HG03060 (cell line): ENCODE data around the gene FAM90A26.
"Not testable (repeated sequence)": the region's sequence is repeated elsewhere in the genome, so short reads cannot be mapped to it uniquely, and the experiment has no call there.

Experiments
- ATAC-seq: cut with Tn5 transposase; IDR thresholded peaks from one replicate; pipeline ENCODE4 v1.9.1; 2021; ENCODE audit warnings: low read depth, moderate number of reproducible peaks; ENCODE audit not compliant: unreplicated experiment

Gene FAM90A26

DNA sequence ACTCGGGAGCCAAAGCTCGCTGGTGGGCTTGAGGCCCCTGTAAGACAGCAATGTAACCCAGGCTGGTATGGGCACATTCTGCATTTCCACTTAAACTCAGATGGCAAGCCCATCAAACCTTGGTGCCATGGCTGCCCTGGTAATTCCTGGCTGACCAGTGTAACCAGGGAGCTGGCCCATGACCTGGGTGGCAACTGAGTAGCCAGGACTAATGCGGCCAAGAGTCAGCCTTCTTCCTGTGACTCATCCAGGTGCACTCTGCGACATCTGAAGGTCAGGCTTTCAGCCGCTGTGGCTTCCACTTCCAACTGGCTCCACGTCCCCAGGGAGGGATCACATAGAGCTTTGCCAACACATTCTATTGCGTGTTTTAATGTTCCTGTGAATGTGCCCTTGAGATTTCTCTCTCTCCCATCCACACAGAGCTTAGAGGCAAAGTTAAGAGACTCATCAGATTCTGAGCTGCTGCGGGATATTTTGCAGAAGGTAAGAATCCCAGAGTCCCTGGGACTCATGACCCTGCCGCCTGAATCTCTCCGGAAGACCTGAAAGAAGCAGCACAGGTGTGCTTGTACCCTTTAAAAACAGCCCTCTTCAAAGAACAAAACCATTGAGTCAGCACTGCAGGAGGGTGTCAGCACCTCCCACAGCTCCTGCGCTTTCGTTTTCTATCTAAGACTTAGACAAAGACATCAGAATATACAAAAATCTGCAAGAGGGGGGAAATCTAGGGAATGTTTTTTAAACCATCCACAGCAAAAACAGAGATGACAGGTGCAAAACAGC, 14.9 kb upstream of the FAM90A26 start:
- ATAC-seq = not testable (repeated sequence)

DNA sequence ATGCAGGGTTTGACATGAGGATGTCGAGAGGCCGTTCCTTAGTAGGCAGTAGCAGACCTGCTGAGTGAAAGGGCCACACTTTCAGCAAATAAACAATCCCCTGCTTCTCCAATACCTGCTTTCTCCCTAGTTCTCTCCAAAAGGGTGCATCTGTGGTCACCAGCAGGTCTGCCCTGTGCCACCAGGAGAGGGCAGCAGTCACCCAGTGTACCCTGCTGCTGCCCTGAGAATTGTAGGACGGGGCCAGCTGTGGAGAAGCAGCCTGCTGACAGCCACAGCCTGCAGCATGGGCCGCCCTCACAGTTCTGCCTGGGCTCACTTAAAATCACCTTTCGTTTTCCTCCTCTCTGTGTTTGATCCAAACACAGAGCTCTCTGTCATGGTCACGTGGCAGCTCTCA, 11.8 kb upstream of the FAM90A26 start:
- ATAC-seq = not testable (repeated sequence)

DNA sequence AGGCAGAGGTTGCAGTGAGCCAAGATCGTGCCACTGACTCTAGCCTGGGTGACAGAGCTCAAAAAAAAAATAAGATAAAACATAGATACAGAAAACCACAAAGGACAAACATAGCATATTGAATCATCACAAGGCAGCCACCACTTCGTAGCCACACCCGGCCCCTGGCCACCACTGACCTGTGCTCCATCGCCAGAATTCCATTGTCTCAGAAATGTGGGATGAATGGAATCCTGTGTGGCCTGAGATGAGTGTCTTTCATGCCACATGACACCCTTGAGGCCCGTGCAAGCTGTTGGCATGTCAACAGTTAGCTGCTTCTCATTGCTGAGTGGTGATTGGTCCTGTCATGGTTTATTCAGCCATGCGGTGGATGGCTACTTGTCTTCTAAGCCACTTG, 10.2 kb upstream of the FAM90A26 start:
- not testable (repeated sequence) for ATAC-seq

DNA sequence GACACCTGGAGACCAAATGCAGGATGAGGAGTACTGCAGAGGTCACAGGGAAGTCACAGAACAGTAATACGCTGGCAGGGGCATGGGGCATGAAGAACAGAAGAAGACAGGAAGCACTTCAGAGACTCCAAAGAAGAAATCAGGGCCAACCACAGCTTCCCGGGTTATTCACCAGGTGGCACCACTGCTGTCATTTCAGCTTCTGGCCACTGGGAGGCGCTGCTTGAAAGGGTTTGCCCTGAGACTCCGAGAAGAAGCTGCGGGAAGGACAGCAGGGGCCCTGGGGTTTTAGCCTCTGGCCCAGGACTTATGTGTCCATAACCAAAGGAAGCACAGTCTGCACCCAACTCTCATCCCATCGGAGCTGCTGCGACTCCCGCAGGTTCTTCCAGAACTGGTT, 4.2 kb upstream of the FAM90A26 start:
- ATAC-seq = not testable (repeated sequence)

DNA sequence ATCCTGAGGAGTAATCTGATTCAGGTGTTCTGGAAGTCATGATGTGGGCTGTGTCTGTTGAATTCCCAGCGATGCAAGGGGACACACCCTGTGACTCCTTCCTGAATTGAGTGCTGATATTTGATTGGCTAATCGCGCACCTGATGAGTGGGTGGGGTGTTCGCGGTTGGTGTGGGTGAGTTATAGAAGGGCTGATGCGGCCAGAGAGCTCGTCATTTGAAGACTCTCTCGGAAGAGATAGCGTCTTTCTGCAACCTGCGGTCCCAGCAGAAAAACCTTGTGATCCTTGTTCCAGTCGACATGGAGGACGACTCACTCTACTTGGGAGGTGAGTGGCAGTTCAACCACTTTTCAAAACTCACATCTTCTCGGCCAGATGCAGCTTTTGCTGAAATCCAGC, 40.1 kb downstream of the FAM90A26 start, which contains the start of gene USP17L10:
Gene USP17L10, plus strand, starts transcription at position 301 of the 400 bp plus-strand sequence. Its CDS starts 0 bp downstream, at position 301.
- ATAC-seq = not testable (repeated sequence)

DNA sequence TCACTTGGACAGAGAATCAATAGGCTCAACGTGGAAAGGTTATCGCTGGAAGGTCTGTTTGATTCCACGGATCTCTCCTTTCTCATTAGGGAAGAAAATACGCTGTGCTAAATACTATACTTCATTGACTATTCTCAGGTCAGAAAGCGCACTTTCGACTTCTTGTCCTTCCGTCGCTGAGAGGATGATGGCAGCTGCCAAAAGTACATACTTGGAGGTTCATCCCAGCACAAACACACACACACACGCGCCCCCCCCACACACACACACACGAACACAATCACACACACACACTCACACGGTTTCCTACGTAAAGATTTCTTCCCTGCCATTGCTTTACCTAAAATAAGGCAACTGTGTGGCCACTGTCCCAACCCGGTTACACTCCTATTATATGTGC, 44.5 kb downstream of the FAM90A26 start:
- not testable (repeated sequence) for ATAC-seq

DNA sequence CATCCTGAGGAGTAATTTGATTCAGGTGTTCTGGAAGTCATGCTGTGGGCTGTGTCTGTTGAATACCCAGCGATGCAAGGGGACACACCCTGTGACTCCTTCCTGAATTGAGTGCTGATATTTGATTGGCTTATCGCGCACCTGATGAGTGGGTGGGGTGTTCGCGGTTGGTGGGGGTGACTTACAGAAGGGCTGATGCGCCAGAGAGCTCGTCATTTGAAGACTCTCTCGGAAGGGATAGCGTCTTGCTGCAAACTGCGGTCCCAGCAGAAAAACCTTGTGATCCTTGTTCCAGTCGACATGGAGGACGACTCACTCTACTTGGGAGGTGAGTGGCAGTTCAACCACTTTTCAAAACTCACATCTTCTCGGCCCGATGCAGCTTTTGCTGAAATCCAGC, 44.9 kb downstream of the FAM90A26 start, which contains the start of gene USP17L11:
Gene USP17L11, plus strand, starts transcription at position 301 of the 400 bp plus-strand sequence. Its CDS starts 0 bp downstream, at position 301.
- ATAC-seq = not testable (repeated sequence)

DNA sequence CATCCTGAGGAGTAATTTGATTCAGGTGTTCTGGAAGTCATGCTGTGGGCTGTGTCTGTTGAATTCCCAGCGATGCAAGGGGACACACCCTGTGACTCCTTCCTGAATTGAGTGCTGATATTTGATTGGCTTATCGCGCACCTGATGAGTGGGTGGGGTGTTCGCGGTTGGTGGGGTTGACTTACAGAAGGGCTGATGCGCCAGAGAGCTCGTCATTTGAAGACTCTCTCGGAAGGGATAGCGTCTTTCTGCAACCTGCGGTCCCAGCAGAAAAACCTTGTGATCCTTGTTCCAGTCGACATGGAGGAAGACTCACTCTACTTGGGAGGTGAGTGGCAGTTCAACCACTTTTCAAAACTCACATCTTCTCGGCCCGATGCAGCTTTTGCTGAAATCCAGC, 49.6 kb downstream of the FAM90A26 start, which contains the start of gene USP17L12:
Gene USP17L12, plus strand, starts transcription at position 301 of the 400 bp plus-strand sequence. Its CDS starts 0 bp downstream, at position 301.
- not testable (repeated sequence) for ATAC-seq

DNA sequence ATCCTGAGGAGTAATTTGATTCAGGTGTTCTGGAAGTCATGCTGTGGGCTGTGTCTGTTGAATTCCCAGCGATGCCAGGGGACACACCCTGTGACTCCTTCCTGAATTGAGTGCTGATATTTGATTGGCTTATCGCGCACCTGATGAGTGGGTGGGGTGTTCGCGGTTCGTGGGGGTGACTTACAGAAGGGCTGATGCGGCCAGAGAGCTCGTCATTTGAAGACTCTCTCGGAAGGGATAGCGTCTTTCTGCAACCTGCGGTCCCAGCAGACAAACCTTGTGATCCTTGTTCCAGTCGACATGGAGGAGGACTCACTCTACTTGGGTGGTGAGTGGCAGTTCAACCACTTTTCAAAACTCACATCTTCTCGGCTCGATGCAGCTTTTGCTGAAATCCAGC, 54.4 kb downstream of the FAM90A26 start, which contains the start of gene USP17L13:
Gene USP17L13, plus strand, starts transcription at position 301 of the 400 bp plus-strand sequence. Its CDS starts 0 bp downstream, at position 301.
- ATAC-seq = not testable (repeated sequence)
